H9 (cell line): ENCODE results near the gene RGS6. TPM values are rescaled to one million over a fixed set of nuclear protein-coding genes. Genes with fewer than 3 reads are reported as not detected.

Experiments
- DNase-seq: peaks from one replicate; pipeline ENCODE4 v3.0.0-alpha.2; 2017
- H2AFZ ChIP-seq: one replicate; pipeline ENCODE4 v1.6.1; 2013; ENCODE audit warnings: mild to moderate bottlenecking, low read length, control low read depth, moderate library complexity
- H2AK5ac ChIP-seq: 2 replicates; pipeline ENCODE4 v1.6.1; 2013; ENCODE audit warnings: low read length, control low read depth, mixed read lengths; ENCODE audit not compliant: insufficient read length
- H2BK120ac ChIP-seq: one replicate; pipeline ENCODE4 v1.6.1; 2013; ENCODE audit warnings: low read depth, mild to moderate bottlenecking, low read length, control low read depth, inconsistent platforms; ENCODE audit not compliant: poor library complexity, severe bottlenecking
- H2BK12ac ChIP-seq: 2 replicates; pipeline ENCODE4 v1.6.1; 2013; ENCODE audit warnings: low read length, control low read depth, mixed read lengths, low read depth; ENCODE audit not compliant: insufficient read length
- H2BK15ac ChIP-seq: 2 replicates; pipeline ENCODE4 v1.6.1; 2013; ENCODE audit warnings: low read depth, low read length, control low read depth
- H2BK20ac ChIP-seq: one replicate; pipeline ENCODE4 v1.6.1; 2013; ENCODE audit warnings: low read depth, mild to moderate bottlenecking, low read length, control low read depth, inconsistent platforms; ENCODE audit not compliant: poor library complexity, severe bottlenecking
- H2BK5ac ChIP-seq: 2 replicates; pipeline ENCODE4 v1.6.1; 2013; ENCODE audit warnings: low read length, control low read depth, mixed read lengths; ENCODE audit not compliant: insufficient read length
- H3K14ac ChIP-seq: 2 replicates; pipeline ENCODE4 v1.6.1; 2013; ENCODE audit warnings: low read length, control low read depth; ENCODE audit not compliant: insufficient read depth
- H3K18ac ChIP-seq: 2 replicates; pipeline ENCODE4 v1.6.1; 2013; ENCODE audit warnings: low read depth, mild to moderate bottlenecking, mixed read lengths, low read length, control low read depth; ENCODE audit not compliant: insufficient read length
- H3K23ac ChIP-seq: 2 replicates; pipeline ENCODE4 v1.6.1; 2013; ENCODE audit warnings: low read length, control low read depth, mixed read lengths, low read depth; ENCODE audit not compliant: insufficient read length
- H3K23me2 ChIP-seq: 2 replicates; pipeline ENCODE4 v1.6.1; 2013; ENCODE audit warnings: low read depth, mild to moderate bottlenecking, mixed read lengths, low read length, control low read depth; ENCODE audit not compliant: insufficient read length, poor library complexity, severe bottlenecking
- H3K27ac ChIP-seq: 2 replicates; pipeline ENCODE4 v1.5.1; 2013; ENCODE audit warnings: low read length, control low read depth, mixed read lengths, low read depth; ENCODE audit not compliant: insufficient read length
- H3K27me3 ChIP-seq: 2 replicates; pipeline ENCODE4 v1.6.1; 2013; ENCODE audit warnings: low read length, control low read depth, inconsistent platforms; ENCODE audit not compliant: insufficient read depth
- H3K4ac ChIP-seq: 2 replicates; pipeline ENCODE4 v1.6.1; 2013; ENCODE audit warnings: low read depth, mild to moderate bottlenecking, control low read depth, inconsistent platforms, low read length, moderate library complexity
- H3K4me1 ChIP-seq: 2 replicates; pipeline ENCODE4 v1.6.1; 2013; ENCODE audit warnings: low read length, control low read depth, inconsistent platforms; ENCODE audit not compliant: insufficient read depth
- H3K4me2 ChIP-seq: 2 replicates; pipeline ENCODE4 v1.6.1; 2013; ENCODE audit warnings: low read length, control low read depth, mixed read lengths; ENCODE audit not compliant: insufficient read length, insufficient read depth
- H3K56ac ChIP-seq: 2 replicates; pipeline ENCODE4 v1.6.1; 2013; ENCODE audit warnings: low read depth, mild to moderate bottlenecking, mixed read lengths, low read length, control low read depth; ENCODE audit not compliant: insufficient read length
- H3K79me1 ChIP-seq: 2 replicates; pipeline ENCODE4 v1.6.1; 2013; ENCODE audit warnings: low read depth, mild to moderate bottlenecking, moderate library complexity, low read length, control low read depth, inconsistent platforms; ENCODE audit not compliant: insufficient read depth, poor library complexity, severe bottlenecking
- H3K79me2 ChIP-seq: 2 replicates; pipeline ENCODE4 v1.6.1; 2013; ENCODE audit warnings: low read length, control low read depth, inconsistent platforms; ENCODE audit not compliant: insufficient read depth
- H3K9ac ChIP-seq: 2 replicates; pipeline ENCODE4 v1.6.1; 2013; ENCODE audit warnings: low read length, control low read depth, mixed read lengths; ENCODE audit not compliant: insufficient read length; ENCODE audit errors: extremely low read depth
- H3K9me3 ChIP-seq: one replicate; pipeline ENCODE4 v1.6.1; 2013; ENCODE audit warnings: low read depth, low read length, inconsistent platforms; ENCODE audit not compliant: control insufficient read depth
- H3T11ph ChIP-seq: one replicate; pipeline ENCODE4 v1.6.1; 2013; ENCODE audit warnings: mild to moderate bottlenecking, low read length, control low read depth, inconsistent platforms
- H4K20me1 ChIP-seq: one replicate; pipeline ENCODE4 v1.6.1; 2013; ENCODE audit not compliant: control insufficient read depth, insufficient read length, insufficient read depth
- H4K5ac ChIP-seq: 2 replicates; pipeline ENCODE4 v1.6.1; 2013; ENCODE audit warnings: low read depth, mild to moderate bottlenecking, mixed read lengths, low read length, control low read depth; ENCODE audit not compliant: insufficient read length
- H4K8ac ChIP-seq: replicated peaks from 2 replicates; pipeline ENCODE4 v1.6.1; 2013; ENCODE audit warnings: low read length, control low read depth, mixed read lengths, low read depth; ENCODE audit not compliant: insufficient read length
- H4K91ac ChIP-seq: 2 replicates; pipeline ENCODE4 v1.6.1; 2013; ENCODE audit warnings: low read depth, mild to moderate bottlenecking, moderate library complexity, mixed read lengths, low read length, control low read depth; ENCODE audit not compliant: insufficient read length
- H3K27ac Mint-ChIP-seq, 3 experiments: 2 replicates in 2 of 3; 3 replicates in 1 of 3; pipeline ENCODE4 v1.8.0; 2020 to 2021; ENCODE audit warnings: mixed read lengths in 3 of 3, mild to moderate bottlenecking in 1 of 3, moderate library complexity in 1 of 3
- H3K27me3 Mint-ChIP-seq: 2 replicates; pipeline ENCODE4 v1.8.0; 2021; ENCODE audit warnings: low read depth, mild to moderate bottlenecking, moderate library complexity, mixed read lengths
- H3K36me3 Mint-ChIP-seq, 3 experiments: 2 replicates in 2 of 3; 3 replicates in 1 of 3; pipeline ENCODE4 v1.8.0; 2020 to 2021; ENCODE audit warnings: low read depth in 3 of 3, mixed read lengths in 3 of 3; ENCODE audit not compliant: insufficient read depth in 1 of 3
- H3K4me1 Mint-ChIP-seq, 2 experiments: 2 replicates each; pipeline ENCODE4 v1.8.0; 2020; ENCODE audit warnings: mixed read lengths in 2 of 2
- H3K4me3 Mint-ChIP-seq, 2 experiments: 2 replicates in 1 of 2; 3 replicates in 1 of 2; pipeline ENCODE4 v1.8.0; 2020 to 2021; ENCODE audit warnings: mild to moderate bottlenecking in 2 of 2, mixed read lengths in 2 of 2, moderate library complexity in 1 of 2
- H3K9me3 Mint-ChIP-seq, 2 experiments: 2 replicates in 1 of 2; 3 replicates in 1 of 2; pipeline ENCODE4 v1.8.0; 2020; ENCODE audit warnings: mild to moderate bottlenecking in 2 of 2, mixed read lengths in 2 of 2, moderate library complexity in 1 of 2
- WGBS: extraction: QIAGEN DNeasy Blood & Tissue Kit; methylation state at CpG from one replicate; pipeline ENCODE4 v1.1.7; 2013; ENCODE audit warnings: missing lambda C conversion rate, low lambda C conversion rate, mixed read lengths; ENCODE audit not compliant: insufficient read length; ENCODE audit errors: extremely low coverage; 5-methylcytosine and 5-hydroxymethylcytosine counted together
- total RNA-seq: library from RNA; stranded (reverse); gene quantifications from 2 replicates; pipeline ENCODE4 v1.2.1, GENCODE V29; 2021
- TF ChIP-seq, protein P1 (sequence below): fragments of 200-600 bp; sonication (generic); conservative IDR thresholded peaks from 3 replicates; pipeline ENCODE4 v1.8.0; 2021; ENCODE audit warnings: antibody characterized with exemption, mild to moderate bottlenecking

RGS6 gene
- total RNA-seq, 1 experiment from 2014 or later, result 3.0 TPM

- no peak overlapping the region for H3K4ac ChIP-seq
- H2BK12ac ChIP-seq, result no peak overlapping the region
- no peaks in the 10 kb centered on the region for H4K20me1 ChIP-seq
- TF ChIP-seq, protein P1, sequence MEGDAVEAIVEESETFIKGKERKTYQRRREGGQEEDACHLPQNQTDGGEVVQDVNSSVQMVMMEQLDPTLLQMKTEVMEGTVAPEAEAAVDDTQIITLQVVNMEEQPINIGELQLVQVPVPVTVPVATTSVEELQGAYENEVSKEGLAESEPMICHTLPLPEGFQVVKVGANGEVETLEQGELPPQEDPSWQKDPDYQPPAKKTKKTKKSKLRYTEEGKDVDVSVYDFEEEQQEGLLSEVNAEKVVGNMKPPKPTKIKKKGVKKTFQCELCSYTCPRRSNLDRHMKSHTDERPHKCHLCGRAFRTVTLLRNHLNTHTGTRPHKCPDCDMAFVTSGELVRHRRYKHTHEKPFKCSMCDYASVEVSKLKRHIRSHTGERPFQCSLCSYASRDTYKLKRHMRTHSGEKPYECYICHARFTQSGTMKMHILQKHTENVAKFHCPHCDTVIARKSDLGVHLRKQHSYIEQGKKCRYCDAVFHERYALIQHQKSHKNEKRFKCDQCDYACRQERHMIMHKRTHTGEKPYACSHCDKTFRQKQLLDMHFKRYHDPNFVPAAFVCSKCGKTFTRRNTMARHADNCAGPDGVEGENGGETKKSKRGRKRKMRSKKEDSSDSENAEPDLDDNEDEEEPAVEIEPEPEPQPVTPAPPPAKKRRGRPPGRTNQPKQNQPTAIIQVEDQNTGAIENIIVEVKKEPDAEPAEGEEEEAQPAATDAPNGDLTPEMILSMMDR, result no peak
- H3K27ac ChIP-seq, result no peak overlapping the region
- H3K9ac ChIP-seq, result no peak overlapping the region
- Mint-ChIP-seq H3K36me3 (no peaks in the 10 kb centered on the region; a peak in 1 of 7 replicates), H3K9me3 (no peaks in the 10 kb centered on the region), H3K4me3 (no peak overlapping the region), H3K4me1 (peaks cover under 1 to 9% of the 10 kb centered on the region in 2 experiments; a peak in 2 of 4 replicates), H3K27ac (no peak overlapping the region; a peak in 1 of 7 replicates), H3K27me3 (peaks cover 7% of the 10 kb centered on the region)
- H4K8ac ChIP-seq, result no peak overlapping the region
- H2BK20ac ChIP-seq, result no peak overlapping the region
- peak; percentile 7 for DNase-seq
- no peak overlapping the region for H4K91ac ChIP-seq
- H3K4me2 ChIP-seq, result no peak overlapping the region
- WGBS, result no CpG with 5 or more reads among the region's 4 CpGs
- no peak overlapping the region for H3K56ac ChIP-seq
- H3K4me1 ChIP-seq, result no peaks in the 10 kb centered on the region
- no peaks in the 10 kb centered on the region for H3K23me2 ChIP-seq
- no peak overlapping the region for H3K18ac ChIP-seq
- no peak overlapping the region for H2BK120ac ChIP-seq
- no peak overlapping the region for H2BK5ac ChIP-seq
- H3K79me1 ChIP-seq, result no peaks in the 10 kb centered on the region
- H2AFZ ChIP-seq, result no peak overlapping the region
- no peak overlapping the region for H2AK5ac ChIP-seq
- H3K23ac ChIP-seq, result no peak overlapping the region
- no peak overlapping the region for H3T11ph ChIP-seq
- H3K14ac ChIP-seq, result no peak overlapping the region
- no peak overlapping the region for H2BK15ac ChIP-seq
- no peaks in the 10 kb centered on the region for H3K27me3 ChIP-seq
- no peaks in the 10 kb centered on the region for H3K9me3 ChIP-seq
- H4K5ac ChIP-seq, result no peak overlapping the region
- no peaks in the 10 kb centered on the region for H3K79me2 ChIP-seq
Measured at GRCh38 chr14:72612041-72612440, 679.8 kb downstream of the RGS6 start.
